HepG2 (cell line): ENCODE results near the gene ZNF222. TPM values are rescaled to one million over a fixed set of nuclear protein-coding genes. Genes with fewer than 3 reads are reported as not detected.
A peak's percentile ranks its signal among the peaks of the same experiment; 100 is the strongest.

Experiments used
- CCDC6 ChIP-seq: sonication (generic); formaldehyde crosslinking; IDR thresholded peaks from 2 replicates; pipeline ENCODE4 v1.8.1; 2022; ENCODE audit warnings: mild to moderate bottlenecking, missing genetic modification reagents, moderate library complexity
- FOXK1 ChIP-seq: sonication (generic); formaldehyde crosslinking; IDR thresholded peaks from 2 replicates; pipeline ENCODE4 v1.4.0; 2020; ENCODE audit warnings: low read depth, missing genetic modification reagents, borderline replicate concordance
- HNF4G ChIP-seq, 2 experiments: sonication (generic) in 1 of 2; formaldehyde crosslinking in 1 of 2; IDR thresholded peaks; 2 replicates each; pipeline versions ENCODE4 v1.4.0 to v1.6.1; 2011 to 2020; ENCODE audit warnings: borderline replicate concordance in 2 of 2, low read depth in 2 of 2, mild to moderate bottlenecking in 2 of 2, low read length in 1 of 2, missing genetic modification reagents in 1 of 2, moderate library complexity in 1 of 2
- KDM5B ChIP-seq: sonication (generic); formaldehyde crosslinking; IDR thresholded peaks from 2 replicates; pipeline ENCODE4 v1.4.0; 2020; ENCODE audit warnings: missing genetic modification reagents, mild to moderate bottlenecking, borderline replicate concordance
- SATB2 ChIP-seq: sonication (generic); formaldehyde crosslinking; IDR thresholded peaks from 2 replicates; pipeline ENCODE4 v1.5.0; 2020; ENCODE audit warnings: missing genetic modification reagents
- SCMH1 ChIP-seq: sonication (generic); formaldehyde crosslinking; IDR thresholded peaks from 2 replicates; pipeline ENCODE4 v1.9.0; 2021; ENCODE audit warnings: missing genetic modification reagents, mild to moderate bottlenecking, borderline replicate concordance
- SP2 ChIP-seq: sonication (generic); formaldehyde crosslinking; IDR thresholded peaks from 2 replicates; pipeline ENCODE4 v1.5.1; 2020; ENCODE audit warnings: mild to moderate bottlenecking, missing genetic modification reagents
- SPEN ChIP-seq: sonication (generic); formaldehyde crosslinking; IDR thresholded peaks from 2 replicates; pipeline ENCODE4 v1.5.1; 2020; ENCODE audit warnings: low read depth, mild to moderate bottlenecking, missing genetic modification reagents
- ZC3H4 ChIP-seq: sonication (generic); formaldehyde crosslinking; IDR thresholded peaks from 2 replicates; pipeline ENCODE4 v1.4.0; 2020; ENCODE audit warnings: missing genetic modification reagents, borderline replicate concordance
- ZMYM3 ChIP-seq: sonication (generic); formaldehyde crosslinking; IDR thresholded peaks from 2 replicates; pipeline ENCODE4 v1.5.1; 2020; ENCODE audit warnings: mild to moderate bottlenecking, missing genetic modification reagents
- ZNF180 ChIP-seq: sonication (generic); formaldehyde crosslinking; IDR thresholded peaks from 2 replicates; pipeline ENCODE4 v1.4.0; 2020; ENCODE audit warnings: low read depth, missing genetic modification reagents, borderline replicate concordance
- ZNF326 ChIP-seq: sonication (generic); formaldehyde crosslinking; IDR thresholded peaks from 2 replicates; pipeline ENCODE4 v1.4.0; 2020; ENCODE audit warnings: missing genetic modification reagents, borderline replicate concordance
- ZNF572 ChIP-seq: sonication (generic); formaldehyde crosslinking; IDR thresholded peaks from 2 replicates; pipeline ENCODE4 v1.5.1; 2020; ENCODE audit warnings: mild to moderate bottlenecking, missing genetic modification reagents
- ZNF615 ChIP-seq: sonication (generic); formaldehyde crosslinking; IDR thresholded peaks from 2 replicates; pipeline ENCODE4 v1.5.0; 2020; ENCODE audit warnings: mild to moderate bottlenecking, missing genetic modification reagents, borderline replicate concordance
- ZNF703 ChIP-seq: sonication (generic); formaldehyde crosslinking; IDR thresholded peaks from 2 replicates; pipeline ENCODE4 v1.5.1; 2020; ENCODE audit warnings: missing genetic modification reagents, mild to moderate bottlenecking, moderate library complexity, borderline replicate concordance
- ZNF777 ChIP-seq: sonication (generic); formaldehyde crosslinking; IDR thresholded peaks from 2 replicates; pipeline ENCODE4 v1.4.0; 2020; ENCODE audit warnings: missing genetic modification reagents
- polyA plus RNA-seq, 8 experiments: library from polyadenylated mRNA; depleted of rRNA in 3 of 8; stranded (reverse) in 7 of 8; unstranded in 1 of 8; fragments of >200 nt; fragmentation: Illumina TruSeq in 4 of 8; extraction: Trizol in 4 of 8; gene quantifications; 2 replicates each; pipeline versions ENCODE4 v1.2.1 to v1.2.3, GENCODE V29; 2011 to 2016; ENCODE audit warnings: low read depth in 4 of 8, missing spikeins in 1 of 8, mixed read lengths in 1 of 8; ENCODE audit not compliant: insufficient read depth in 1 of 8
- total RNA-seq, 5 experiments: library from RNA; depleted of rRNA; stranded (reverse); fragments of >200 nt; fragmentation: Illumina TruSeq; extraction: Trizol; gene quantifications; 2 replicates each; pipeline ENCODE4 v1.2.3, GENCODE V29; 2016; ENCODE audit warnings: low read depth in 1 of 5
- TF ChIP-seq, protein P1 (sequence below): sonication (generic); formaldehyde crosslinking; IDR thresholded peaks from 2 replicates; pipeline ENCODE4 v1.4.0; 2020; ENCODE audit warnings: missing genetic modification reagents, borderline replicate concordance
- TF ChIP-seq, protein P2 (sequence below): IDR thresholded peaks from 2 replicates; pipeline ENCODE4 v1.6.1; 2012; ENCODE audit warnings: low read depth, low read length, improper control_type of control experiment
- TF ChIP-seq, protein P3 (sequence below): sonication (generic); formaldehyde crosslinking; IDR thresholded peaks from 2 replicates; pipeline ENCODE4 v1.5.0; 2020; ENCODE audit warnings: mild to moderate bottlenecking, missing genetic modification reagents, moderate library complexity
- TF ChIP-seq, protein P4 (sequence below): sonication (generic); formaldehyde crosslinking; IDR thresholded peaks from 2 replicates; pipeline ENCODE4 v1.4.0; 2020; ENCODE audit warnings: mild to moderate bottlenecking, missing genetic modification reagents

The ZNF222 gene
- total and polyA plus RNA-seq, 2 of the 13 experiments (the other 11 are each of a cell fraction or from before 2014, with no cell fraction given) = 2.2 to 6.2 TPM

DNA sequence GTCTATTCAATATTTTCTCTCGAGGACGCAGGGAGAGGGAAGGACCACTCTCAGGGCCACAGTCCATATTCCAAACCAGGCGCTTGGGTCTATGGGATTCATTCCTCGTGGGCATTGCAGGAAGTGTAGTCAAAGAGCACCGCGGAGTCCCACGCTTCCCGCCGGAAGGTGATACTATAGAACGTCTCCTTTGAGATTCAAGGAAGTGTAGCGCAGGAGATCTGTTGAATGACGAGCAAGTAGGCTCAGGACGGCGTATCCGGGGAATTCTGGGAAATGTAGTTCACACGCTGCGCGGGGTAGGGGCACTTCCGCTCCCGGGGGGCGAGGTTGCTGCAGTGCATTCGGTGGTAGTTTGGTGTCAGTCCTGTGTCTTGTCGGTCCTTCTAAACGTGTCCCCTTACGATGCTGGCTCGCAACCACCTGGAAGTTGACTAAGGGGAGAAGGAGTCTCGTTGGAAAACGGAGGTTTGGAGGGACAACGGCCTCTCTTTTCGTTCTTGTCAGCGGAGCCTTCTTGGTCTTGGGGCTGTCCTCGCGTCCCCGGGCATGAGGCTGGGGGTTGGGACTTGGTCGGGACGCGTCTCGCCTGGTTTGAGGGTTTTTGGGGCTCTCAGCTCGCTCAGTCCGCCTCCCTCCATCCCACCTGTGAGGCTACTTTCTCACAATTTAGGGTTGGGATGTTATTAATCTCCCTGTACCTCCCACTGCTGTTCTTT is 46.8 kb downstream of the ZNF222 start, which contains the start of gene ZNF284 (continued):
- TF ChIP-seq, protein P1, sequence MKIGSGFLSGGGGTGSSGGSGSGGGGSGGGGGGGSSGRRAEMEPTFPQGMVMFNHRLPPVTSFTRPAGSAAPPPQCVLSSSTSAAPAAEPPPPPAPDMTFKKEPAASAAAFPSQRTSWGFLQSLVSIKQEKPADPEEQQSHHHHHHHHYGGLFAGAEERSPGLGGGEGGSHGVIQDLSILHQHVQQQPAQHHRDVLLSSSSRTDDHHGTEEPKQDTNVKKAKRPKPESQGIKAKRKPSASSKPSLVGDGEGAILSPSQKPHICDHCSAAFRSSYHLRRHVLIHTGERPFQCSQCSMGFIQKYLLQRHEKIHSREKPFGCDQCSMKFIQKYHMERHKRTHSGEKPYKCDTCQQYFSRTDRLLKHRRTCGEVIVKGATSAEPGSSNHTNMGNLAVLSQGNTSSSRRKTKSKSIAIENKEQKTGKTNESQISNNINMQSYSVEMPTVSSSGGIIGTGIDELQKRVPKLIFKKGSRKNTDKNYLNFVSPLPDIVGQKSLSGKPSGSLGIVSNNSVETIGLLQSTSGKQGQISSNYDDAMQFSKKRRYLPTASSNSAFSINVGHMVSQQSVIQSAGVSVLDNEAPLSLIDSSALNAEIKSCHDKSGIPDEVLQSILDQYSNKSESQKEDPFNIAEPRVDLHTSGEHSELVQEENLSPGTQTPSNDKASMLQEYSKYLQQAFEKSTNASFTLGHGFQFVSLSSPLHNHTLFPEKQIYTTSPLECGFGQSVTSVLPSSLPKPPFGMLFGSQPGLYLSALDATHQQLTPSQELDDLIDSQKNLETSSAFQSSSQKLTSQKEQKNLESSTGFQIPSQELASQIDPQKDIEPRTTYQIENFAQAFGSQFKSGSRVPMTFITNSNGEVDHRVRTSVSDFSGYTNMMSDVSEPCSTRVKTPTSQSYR (CRISPR knock-in tag) = no peak
- TF ChIP-seq FOXK1 (peak; percentile 47; the same call in 1 of the 2 replicates), ZNF615 (CRISPR knock-in tag) (no peak), HNF4G (IDR thresholded peaks at IDR 0.05; ENCODE audit: borderline replicate concordance, low read depth, low read length) (no peak), HNF4G (CRISPR knock-in tag; IDR thresholded peaks at IDR 0.05; ENCODE audit: borderline replicate concordance, low read depth) (no peak), KDM5B (CRISPR knock-in tag) (peak; percentile 19; the same call in 1 of the 2 replicates), ZMYM3 (CRISPR knock-in tag) (no peak), SPEN (CRISPR knock-in tag) (peak; percentile 84; the same call in 1 of the 2 replicates), ZNF180 (CRISPR knock-in tag) (no peak), ZC3H4 (CRISPR knock-in tag) (no peak), SP2 (CRISPR knock-in tag) (no peak), ZNF703 (no peak), ZNF777 (no peak), ZNF326 (CRISPR knock-in tag) (no peak), SATB2 (CRISPR knock-in tag) (no peak), SCMH1 (no peak), CCDC6 (no peak), ZNF572 (CRISPR knock-in tag) (no peak)
- TF ChIP-seq, protein P2, sequence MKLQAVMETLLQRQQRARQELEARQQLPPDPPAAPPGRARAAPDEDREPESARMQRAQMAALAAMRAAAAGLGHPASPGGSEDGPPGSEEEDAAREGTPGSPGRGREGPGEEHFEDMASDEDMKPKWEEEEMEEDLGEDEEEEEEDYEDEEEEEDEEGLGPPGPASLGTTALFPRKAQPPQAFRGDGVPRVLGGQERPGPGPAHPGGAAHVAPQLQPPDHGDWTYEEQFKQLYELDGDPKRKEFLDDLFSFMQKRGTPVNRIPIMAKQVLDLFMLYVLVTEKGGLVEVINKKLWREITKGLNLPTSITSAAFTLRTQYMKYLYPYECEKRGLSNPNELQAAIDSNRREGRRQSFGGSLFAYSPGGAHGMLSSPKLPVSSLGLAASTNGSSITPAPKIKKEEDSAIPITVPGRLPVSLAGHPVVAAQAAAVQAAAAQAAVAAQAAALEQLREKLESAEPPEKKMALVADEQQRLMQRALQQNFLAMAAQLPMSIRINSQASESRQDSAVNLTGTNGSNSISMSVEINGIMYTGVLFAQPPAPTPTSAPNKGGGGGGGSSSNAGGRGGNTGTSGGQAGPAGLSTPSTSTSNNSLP = 0 out of 2 replicates have a peak, but pooled peaks have one; percentile 10
- TF ChIP-seq, protein P3, sequence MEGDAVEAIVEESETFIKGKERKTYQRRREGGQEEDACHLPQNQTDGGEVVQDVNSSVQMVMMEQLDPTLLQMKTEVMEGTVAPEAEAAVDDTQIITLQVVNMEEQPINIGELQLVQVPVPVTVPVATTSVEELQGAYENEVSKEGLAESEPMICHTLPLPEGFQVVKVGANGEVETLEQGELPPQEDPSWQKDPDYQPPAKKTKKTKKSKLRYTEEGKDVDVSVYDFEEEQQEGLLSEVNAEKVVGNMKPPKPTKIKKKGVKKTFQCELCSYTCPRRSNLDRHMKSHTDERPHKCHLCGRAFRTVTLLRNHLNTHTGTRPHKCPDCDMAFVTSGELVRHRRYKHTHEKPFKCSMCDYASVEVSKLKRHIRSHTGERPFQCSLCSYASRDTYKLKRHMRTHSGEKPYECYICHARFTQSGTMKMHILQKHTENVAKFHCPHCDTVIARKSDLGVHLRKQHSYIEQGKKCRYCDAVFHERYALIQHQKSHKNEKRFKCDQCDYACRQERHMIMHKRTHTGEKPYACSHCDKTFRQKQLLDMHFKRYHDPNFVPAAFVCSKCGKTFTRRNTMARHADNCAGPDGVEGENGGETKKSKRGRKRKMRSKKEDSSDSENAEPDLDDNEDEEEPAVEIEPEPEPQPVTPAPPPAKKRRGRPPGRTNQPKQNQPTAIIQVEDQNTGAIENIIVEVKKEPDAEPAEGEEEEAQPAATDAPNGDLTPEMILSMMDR = no peak
- TF ChIP-seq, protein P4, sequence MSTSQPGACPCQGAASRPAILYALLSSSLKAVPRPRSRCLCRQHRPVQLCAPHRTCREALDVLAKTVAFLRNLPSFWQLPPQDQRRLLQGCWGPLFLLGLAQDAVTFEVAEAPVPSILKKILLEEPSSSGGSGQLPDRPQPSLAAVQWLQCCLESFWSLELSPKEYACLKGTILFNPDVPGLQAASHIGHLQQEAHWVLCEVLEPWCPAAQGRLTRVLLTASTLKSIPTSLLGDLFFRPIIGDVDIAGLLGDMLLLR (CRISPR knock-in tag) = no peak
